Measurements from ENCODE around the gene CPT2. TPM values are rescaled to one million over a fixed set of nuclear protein-coding genes. Genes with fewer than 3 reads are reported as not detected.

CPT2 gene
- total and polyA plus RNA-seq, 2 of the 13 experiments (the other 11 are each of a cell fraction or from before 2014, with no cell fraction given): 12.6 to 14.6 TPM

- TF ChIP-seq ZNF407 (CRISPR knock-in tag; IDR thresholded peaks at IDR 0.05; ENCODE audit: not compliant biosample characterization) (no peak), ARID3A (IDR thresholded peaks at IDR 0.05; ENCODE audit: low read depth, low read length) (no peak)
Observed at GRCh38 chr1:53198241-53198651, 1.6 kb downstream of the CPT2 start (continued).

GRCh38 chr1:53203466-53203865 lies 6.8 kb downstream of the CPT2 start:
- no TSS peak for BruUV-seq (replicated peaks)
- Histone ChIP-seq H3K4me3 (replicated peaks in 1 of 3; ENCODE audit: insufficient read depth in 1 of 3, low read depth in 2 of 3, low read length in 3 of 3) (no peak overlapping the region), H3K27ac (ENCODE audit: extremely low read length, insufficient read depth, low read length) (no peak overlapping the region), H3K9me3 (ENCODE audit: low read length) (peaks cover 19% of the 10 kb centered on the region; the same call in 1 of the 2 replicates), H3K9ac (ENCODE audit: insufficient read depth, low read depth, low read length) (no peak overlapping the region), H3K36me3 (replicated peaks in 1 of 2; ENCODE audit: control insufficient read depth in 1 of 2, insufficient read depth in 2 of 2, low read length in 2 of 2) (peaks cover 13 to 48% of the 10 kb centered on the region in 2 experiments), H3K27me3 (ENCODE audit: control insufficient read depth in 1 of 2, insufficient read depth in 2 of 2, low read length in 2 of 2) (no peaks in the 10 kb centered on the region), H3K79me2 (ENCODE audit: insufficient read depth, low read length) (peaks cover 2% of the 10 kb centered on the region), H4K20me1 (ENCODE audit: insufficient read depth, low read length) (no peaks in the 10 kb centered on the region), H3K4me2 (ENCODE audit: low read depth, low read length) (no peak overlapping the region), H3K4me1 (ENCODE audit: insufficient read depth, low read length) (peaks cover 6% of the 10 kb centered on the region), H2AFZ (ENCODE audit: low read length) (no peak overlapping the region)
- ChIA-PET POLR2A (no interaction called here), CTCF (ENCODE audit: low intra/inter-chr PET ratio, low total read pairs) (no interaction called here)
- intact Hi-C loops (cut with micrococcal nuclease; ENCODE audit: unreplicated experiment): no loop called here
- no peak for ATAC-seq
- no peak for FAIRE-seq
- in situ Hi-C loops (cut with HindIII; ENCODE audit: extremely low pct_ligation_motif_present, low pct_unique_long_range_greater_than_20kb): no loop called here
- no peak for DNase-seq (ENCODE audit: low spot score)
- 94% methylated on average over 3 of the region's 3 CpGs for WGBS (ENCODE audit: low lambda C conversion rate)
- TF ChIP-seq ZNF547 (CRISPR knock-in tag; IDR thresholded peaks at IDR 0.05): no peak
- TF ChIP-seq ZNF124 (CRISPR knock-in tag; IDR thresholded peaks at IDR 0.05): no peak
- TF ChIP-seq ZNF296 (CRISPR knock-in tag; conservative IDR thresholded peaks at IDR 0.05): no peak
- no peak for TF ChIP-seq TP53 (CRISPR knock-in tag; conservative IDR thresholded peaks at IDR 0.05)
- TF ChIP-seq HES4 (CRISPR knock-in tag; IDR thresholded peaks at IDR 0.05; ENCODE audit: borderline replicate concordance): no peak
- TF ChIP-seq ZNF281 (CRISPR knock-in tag; IDR thresholded peaks at IDR 0.05; ENCODE audit: borderline replicate concordance): no peak
- no peak for TF ChIP-seq ZSCAN9 (CRISPR knock-in tag; IDR thresholded peaks at IDR 0.05; ENCODE audit: borderline replicate concordance)
